Measurements from ENCODE around the gene ADGRV1. TPM values are rescaled to one million over a fixed set of nuclear protein-coding genes. Genes with fewer than 3 reads are reported as not detected.

Gene ADGRV1
- total and polyA plus RNA-seq, 9 of the 15 experiments (the other 6 are each of a cell fraction or from before 2014, with no cell fraction given) = 21.7 to 156 (median 58.2) TPM

- H3K27ac ChIP-seq (ENCODE audit: extremely low read depth, low read depth, low read length) = no peak overlapping the region
- H3K4me1 ChIP-seq (replicated peaks in 1 of 2; ENCODE audit: control insufficient read depth in 2 of 2, insufficient read depth in 2 of 2, low read length in 2 of 2) = no peaks in the 10 kb centered on the region; a peak in 1 of 5 replicates
- intact Hi-C loops (cut with micrococcal nuclease) (no loop called here), in situ Hi-C loops (cut with MboI) (no loop called here)
- H3K4me3 ChIP-seq = no peak overlapping the region
- no peak for FAIRE-seq
- no peak overlapping the region for H3K4me2 ChIP-seq (ENCODE audit: insufficient read depth, low read length)
- BruUV-seq (replicated peaks) = no TSS peak
- H3K9me3 ChIP-seq (replicated peaks; ENCODE audit: control insufficient read depth, insufficient read depth, low read depth, low read length) = no peaks in the 10 kb centered on the region
- no peaks in the 10 kb centered on the region for H3K9me1 ChIP-seq (ENCODE audit: control insufficient read depth, insufficient read depth, low read length)
- H3K79me2 ChIP-seq (ENCODE audit: control insufficient read depth, insufficient read depth, low read length) = no peaks in the 10 kb centered on the region
- no peak overlapping the region for H2AFZ ChIP-seq (ENCODE audit: low read depth, low read length)
- DNase-seq (ENCODE audit: extremely low read depth in 1 of 4, low spot score in 3 of 4) = no peak
- H4K20me1 ChIP-seq (replicated peaks; ENCODE audit: control insufficient read depth, insufficient read depth, low read length) = no peaks in the 10 kb centered on the region
- H3K9ac ChIP-seq (ENCODE audit: insufficient read depth in 1 of 2, low read depth in 2 of 2, low read length in 2 of 2) = no peak overlapping the region
- CTCF ChIA-PET (ENCODE audit: low intra/inter-chr PET ratio) = no interaction called here
- WGBS (ENCODE audit: insufficient coverage, low coverage, missing lambda C conversion rate) = 53% methylated on average over 4 of the region's 4 CpGs
- POLR2A ChIA-PET = no interaction called here
- no peaks in the 10 kb centered on the region for H3K27me3 ChIP-seq (ENCODE audit: control insufficient read depth in 2 of 2, insufficient read depth in 2 of 2, low read length in 2 of 2)
- no peak for ATAC-seq
- no peaks in the 10 kb centered on the region for H3K36me3 ChIP-seq (ENCODE audit: control insufficient read depth, insufficient read depth, low read length)
- TF ChIP-seq TSHZ1 (CRISPR knock-in tag; IDR thresholded peaks at IDR 0.05) (no peak), ESRRA (IDR thresholded peaks at IDR 0.05; ENCODE audit: borderline replicate concordance, low read depth) (peak; percentile 36; the same call in 1 of the 2 replicates)
These were observed 494.6 kb downstream of the ADGRV1 start for GRCh38 chr5:91052977-91053740.

Measured in K562 (cell line).